ENCODE measurements around the gene SMIM17. TPM values are rescaled to one million over a fixed set of nuclear protein-coding genes. Genes with fewer than 3 reads are reported as not detected.

The SMIM17 gene
- total RNA-seq, 1 donor from 2014 or later, result 1.1 TPM

GRCh38 chr19:56654151-56654550 lies 11.2 kb downstream of the SMIM17 start:
- Mint-ChIP-seq H3K9me3 (peaks cover 10% of the 10 kb centered on the region), H3K36me3 (no peaks in the 10 kb centered on the region), H3K27ac (no peak overlapping the region)

GRCh38 chr19:56660381-56661107 lies 17.6 kb downstream of the SMIM17 start:
- Mint-ChIP-seq H3K27me3 (no peaks in the 10 kb centered on the region), H3K27ac (no peak overlapping the region), H3K4me1 (ENCODE audit: unreplicated experiment) (no peaks in the 10 kb centered on the region), H3K4me3 (no peak overlapping the region), H3K9me3 (peaks cover 4% of the 10 kb centered on the region), H3K36me3 (no peaks in the 10 kb centered on the region)
- TF ChIP-seq, protein P1, sequence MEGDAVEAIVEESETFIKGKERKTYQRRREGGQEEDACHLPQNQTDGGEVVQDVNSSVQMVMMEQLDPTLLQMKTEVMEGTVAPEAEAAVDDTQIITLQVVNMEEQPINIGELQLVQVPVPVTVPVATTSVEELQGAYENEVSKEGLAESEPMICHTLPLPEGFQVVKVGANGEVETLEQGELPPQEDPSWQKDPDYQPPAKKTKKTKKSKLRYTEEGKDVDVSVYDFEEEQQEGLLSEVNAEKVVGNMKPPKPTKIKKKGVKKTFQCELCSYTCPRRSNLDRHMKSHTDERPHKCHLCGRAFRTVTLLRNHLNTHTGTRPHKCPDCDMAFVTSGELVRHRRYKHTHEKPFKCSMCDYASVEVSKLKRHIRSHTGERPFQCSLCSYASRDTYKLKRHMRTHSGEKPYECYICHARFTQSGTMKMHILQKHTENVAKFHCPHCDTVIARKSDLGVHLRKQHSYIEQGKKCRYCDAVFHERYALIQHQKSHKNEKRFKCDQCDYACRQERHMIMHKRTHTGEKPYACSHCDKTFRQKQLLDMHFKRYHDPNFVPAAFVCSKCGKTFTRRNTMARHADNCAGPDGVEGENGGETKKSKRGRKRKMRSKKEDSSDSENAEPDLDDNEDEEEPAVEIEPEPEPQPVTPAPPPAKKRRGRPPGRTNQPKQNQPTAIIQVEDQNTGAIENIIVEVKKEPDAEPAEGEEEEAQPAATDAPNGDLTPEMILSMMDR (conservative IDR thresholded peaks at IDR 0.05), result no peak
- DNase-seq (ENCODE audit: extremely low spot score, unreplicated experiment), result no peak

More at GRCh38 chr19:56654151-56654550, 11.2 kb downstream of the SMIM17 start:
- no peak for DNase-seq (ENCODE audit: extremely low spot score, unreplicated experiment)
- Mint-ChIP-seq H3K4me3 (no peak overlapping the region), H3K4me1 (ENCODE audit: unreplicated experiment) (no peaks in the 10 kb centered on the region), H3K27me3 (no peaks in the 10 kb centered on the region)
- TF ChIP-seq, protein P1 (conservative IDR thresholded peaks at IDR 0.05), result no peak

DNA sequence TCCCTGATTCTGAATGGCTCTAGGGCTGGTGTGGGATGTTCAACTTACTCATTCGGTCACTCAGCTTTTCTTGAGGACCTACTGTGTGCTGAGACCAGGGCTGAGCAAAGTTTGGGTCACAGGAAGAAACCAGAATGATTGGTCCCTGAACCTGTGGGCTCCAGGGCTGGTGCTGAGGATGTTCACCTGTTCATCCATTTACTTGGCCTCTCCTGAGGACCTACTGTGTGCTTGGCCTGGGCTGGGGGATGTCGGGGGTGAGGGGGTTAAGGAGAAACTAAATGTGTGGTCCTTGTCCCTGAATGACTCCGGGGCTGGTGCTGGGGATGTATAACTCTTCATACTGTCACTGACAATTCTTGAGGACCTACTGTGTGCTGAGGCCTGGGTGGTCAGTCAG lies 18.3 kb downstream of the SMIM17 start:
- no peaks in the 10 kb centered on the region for H3K4me1 Mint-ChIP-seq (ENCODE audit: unreplicated experiment)
- H3K36me3 Mint-ChIP-seq, result no peaks in the 10 kb centered on the region
- H3K27me3 Mint-ChIP-seq, result no peaks in the 10 kb centered on the region
- H3K27ac Mint-ChIP-seq, result no peak overlapping the region
- DNase-seq (ENCODE audit: extremely low spot score, unreplicated experiment), result no peak
- TF ChIP-seq, protein P1 (conservative IDR thresholded peaks at IDR 0.05), result no peak
- H3K9me3 Mint-ChIP-seq, result peaks cover 4% of the 10 kb centered on the region
- H3K4me3 Mint-ChIP-seq, result no peak overlapping the region

DNA sequence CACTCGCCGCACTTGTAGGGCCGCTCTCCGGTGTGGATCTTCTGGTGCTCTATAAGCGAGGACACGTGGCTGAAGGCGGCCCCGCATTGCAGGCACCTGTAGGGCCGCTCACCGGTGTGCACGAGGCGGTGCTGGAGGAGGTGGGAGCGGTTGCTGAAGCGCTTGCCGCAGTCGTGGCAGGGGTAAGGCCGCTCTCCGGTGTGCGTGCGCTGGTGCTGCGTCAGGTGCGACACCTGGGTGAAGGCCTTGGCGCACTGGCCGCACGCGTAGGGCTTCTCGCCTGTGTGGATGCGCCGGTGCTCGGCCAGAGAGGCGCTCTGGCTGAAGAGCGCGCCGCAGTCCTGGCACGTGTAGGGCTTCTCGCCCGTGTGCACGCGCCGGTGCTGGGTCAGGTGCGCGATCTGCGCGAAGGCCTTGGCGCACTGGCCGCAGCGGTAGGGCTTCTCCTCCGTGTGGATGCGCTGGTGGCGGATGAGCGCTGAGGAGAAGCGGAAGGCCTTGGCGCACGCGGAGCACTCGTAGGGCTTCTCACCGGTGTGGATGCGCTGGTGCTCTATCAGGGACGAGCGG lies 21.1 kb downstream of the SMIM17 start:
- Mint-ChIP-seq H3K4me1 (ENCODE audit: unreplicated experiment) (no peaks in the 10 kb centered on the region), H3K36me3 (no peaks in the 10 kb centered on the region), H3K27me3 (no peaks in the 10 kb centered on the region), H3K27ac (no peak overlapping the region), H3K4me3 (no peak overlapping the region), H3K9me3 (peaks cover 3% of the 10 kb centered on the region)
- TF ChIP-seq, protein P1 (conservative IDR thresholded peaks at IDR 0.05), result no peak
- DNase-seq (ENCODE audit: extremely low spot score, unreplicated experiment), result no peak

- Mint-ChIP-seq H3K27me3 (no peaks in the 10 kb centered on the region), H3K4me1 (ENCODE audit: unreplicated experiment) (no peaks in the 10 kb centered on the region), H3K27ac (no peak overlapping the region), H3K4me3 (no peak overlapping the region), H3K36me3 (no peaks in the 10 kb centered on the region), H3K9me3 (no peaks in the 10 kb centered on the region)
- TF ChIP-seq, protein P1 (conservative IDR thresholded peaks at IDR 0.05), result no peak
- DNase-seq (ENCODE audit: extremely low spot score, unreplicated experiment), result no peak
Measured at GRCh38 chr19:56664511-56664910, 21.6 kb downstream of the SMIM17 start.

All from type B pancreatic cell (in vitro differentiated cells).